HEK293 (cell line): Measurements from ENCODE around the gene WDR18.

Source experiments
- ZFHX2 ChIP-seq: fragments of 450-650 bp; formaldehyde crosslinking; conservative IDR thresholded peaks from 2 replicates; pipeline ENCODE4 v1.5.1; 2016; ENCODE audit warnings: missing biosample characterization, missing genetic modification characterization
- ZNF596 ChIP-seq: fragments of 450-650 bp; IDR thresholded peaks from 2 replicates; pipeline ENCODE4 v1.5.0; 2018; ENCODE audit warnings: missing biosample characterization, mild to moderate bottlenecking, missing genetic modification characterization, moderate library complexity
- TF ChIP-seq, protein P1 (sequence below): fragments of 450-650 bp; formaldehyde crosslinking; IDR thresholded peaks from 2 replicates; pipeline ENCODE4 v1.5.1; 2017; ENCODE audit warnings: missing biosample characterization, missing genetic modification characterization

DNA sequence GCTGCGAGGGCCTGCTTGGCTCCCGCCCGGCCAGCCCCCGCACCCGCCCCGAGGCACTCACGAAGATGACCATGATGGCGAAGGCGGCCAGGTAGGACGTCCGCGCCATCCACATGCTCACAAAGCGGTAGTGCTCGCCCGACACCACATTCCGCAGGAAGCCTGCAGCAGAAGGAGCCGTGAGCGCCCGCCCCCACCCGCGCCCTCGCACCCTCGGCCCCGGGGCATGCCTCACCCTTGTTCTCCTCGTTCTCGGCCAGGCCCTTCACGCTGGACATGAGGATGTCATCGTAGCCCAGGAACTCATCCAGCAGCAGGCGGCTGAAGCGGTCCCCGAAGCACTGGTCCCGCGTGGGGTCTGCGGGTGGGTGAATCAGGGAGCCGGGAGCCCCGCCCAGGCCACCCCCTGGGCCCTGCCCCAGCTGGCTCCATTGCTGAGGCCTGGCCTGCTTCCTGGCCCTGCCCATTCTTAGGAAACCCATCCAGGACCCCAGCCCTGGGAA, 27.7 kb downstream of the WDR18 start:
- TF ChIP-seq ZNF596 (tag by site-specific recombination) = no peak
- TF ChIP-seq, protein P1, sequence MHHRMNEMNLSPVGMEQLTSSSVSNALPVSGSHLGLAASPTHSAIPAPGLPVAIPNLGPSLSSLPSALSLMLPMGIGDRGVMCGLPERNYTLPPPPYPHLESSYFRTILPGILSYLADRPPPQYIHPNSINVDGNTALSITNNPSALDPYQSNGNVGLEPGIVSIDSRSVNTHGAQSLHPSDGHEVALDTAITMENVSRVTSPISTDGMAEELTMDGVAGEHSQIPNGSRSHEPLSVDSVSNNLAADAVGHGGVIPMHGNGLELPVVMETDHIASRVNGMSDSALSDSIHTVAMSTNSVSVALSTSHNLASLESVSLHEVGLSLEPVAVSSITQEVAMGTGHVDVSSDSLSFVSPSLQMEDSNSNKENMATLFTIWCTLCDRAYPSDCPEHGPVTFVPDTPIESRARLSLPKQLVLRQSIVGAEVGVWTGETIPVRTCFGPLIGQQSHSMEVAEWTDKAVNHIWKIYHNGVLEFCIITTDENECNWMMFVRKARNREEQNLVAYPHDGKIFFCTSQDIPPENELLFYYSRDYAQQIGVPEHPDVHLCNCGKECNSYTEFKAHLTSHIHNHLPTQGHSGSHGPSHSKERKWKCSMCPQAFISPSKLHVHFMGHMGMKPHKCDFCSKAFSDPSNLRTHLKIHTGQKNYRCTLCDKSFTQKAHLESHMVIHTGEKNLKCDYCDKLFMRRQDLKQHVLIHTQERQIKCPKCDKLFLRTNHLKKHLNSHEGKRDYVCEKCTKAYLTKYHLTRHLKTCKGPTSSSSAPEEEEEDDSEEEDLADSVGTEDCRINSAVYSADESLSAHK = no peak
- TF ChIP-seq ZFHX2 (tag by site-specific recombination) = no peak
